Measurements from ENCODE around the gene PCBP3. TPM values are rescaled to one million over a fixed set of nuclear protein-coding genes. Genes with fewer than 3 reads are reported as not detected.

Gene PCBP3
- total RNA-seq, 1 donor from 2014 or later = 7.6 TPM

GRCh38 chr21:45897191-45898027 lies 253.9 kb downstream of the PCBP3 start:
- no peak overlapping the region for H3K4me3 Mint-ChIP-seq (ENCODE audit: unreplicated experiment)
- H3K4me1 Mint-ChIP-seq (ENCODE audit: unreplicated experiment) = peaks cover 10% of the 10 kb centered on the region
- TF ChIP-seq CTCF (IDR thresholded peaks at IDR 0.05) = no peak
- no peaks in the 10 kb centered on the region for H3K9me3 Mint-ChIP-seq (ENCODE audit: unreplicated experiment)
- no peak overlapping the region for H3K27ac Mint-ChIP-seq (ENCODE audit: unreplicated experiment)
- DNase-seq (ENCODE audit: extremely low spot score, unreplicated experiment) = no peak
- no peaks in the 10 kb centered on the region for H3K27me3 Mint-ChIP-seq (ENCODE audit: unreplicated experiment)
- no peaks in the 10 kb centered on the region for H3K36me3 Mint-ChIP-seq (ENCODE audit: unreplicated experiment)

- Mint-ChIP-seq H3K27me3 (ENCODE audit: unreplicated experiment) (no peaks in the 10 kb centered on the region), H3K4me1 (ENCODE audit: unreplicated experiment) (peaks cover 8% of the 10 kb centered on the region), H3K4me3 (ENCODE audit: unreplicated experiment) (no peak overlapping the region), H3K27ac (ENCODE audit: unreplicated experiment) (no peak overlapping the region), H3K36me3 (ENCODE audit: unreplicated experiment) (no peaks in the 10 kb centered on the region), H3K9me3 (ENCODE audit: unreplicated experiment) (no peaks in the 10 kb centered on the region)
- DNase-seq (ENCODE audit: extremely low spot score, unreplicated experiment) = no peak
- no peak for TF ChIP-seq CTCF (IDR thresholded peaks at IDR 0.05)
Observed at GRCh38 chr21:45898028-45898350, 254.5 kb downstream of the PCBP3 start.

GRCh38 chr21:45898781-45899180 lies 255.3 kb downstream of the PCBP3 start:
- no peak overlapping the region for H3K27ac Mint-ChIP-seq (ENCODE audit: unreplicated experiment)
- H3K4me1 Mint-ChIP-seq (ENCODE audit: unreplicated experiment) = peaks cover 6% of the 10 kb centered on the region
- no peaks in the 10 kb centered on the region for H3K9me3 Mint-ChIP-seq (ENCODE audit: unreplicated experiment)
- no peaks in the 10 kb centered on the region for H3K36me3 Mint-ChIP-seq (ENCODE audit: unreplicated experiment)
- no peak overlapping the region for H3K4me3 Mint-ChIP-seq (ENCODE audit: unreplicated experiment)
- DNase-seq (ENCODE audit: extremely low spot score, unreplicated experiment) = no peak
- no peak for TF ChIP-seq CTCF (IDR thresholded peaks at IDR 0.05)
- peaks cover 2% of the 10 kb centered on the region for H3K27me3 Mint-ChIP-seq (ENCODE audit: unreplicated experiment)

- Mint-ChIP-seq H3K27me3 (ENCODE audit: unreplicated experiment) (peaks cover 2% of the 10 kb centered on the region), H3K4me1 (ENCODE audit: unreplicated experiment) (peaks cover 2% of the 10 kb centered on the region), H3K27ac (ENCODE audit: unreplicated experiment) (no peak overlapping the region), H3K9me3 (ENCODE audit: unreplicated experiment) (no peaks in the 10 kb centered on the region), H3K4me3 (ENCODE audit: unreplicated experiment) (no peak overlapping the region), H3K36me3 (ENCODE audit: unreplicated experiment) (no peaks in the 10 kb centered on the region)
- no peak for DNase-seq (ENCODE audit: extremely low spot score, unreplicated experiment)
- no peak for TF ChIP-seq CTCF (IDR thresholded peaks at IDR 0.05)
Observed at GRCh38 chr21:45899317-45900033, 255.9 kb downstream of the PCBP3 start.
